ENCODE data around the gene KLHL3.

KLHL3 gene

GRCh38 chr5:137611011-137611580 lies 124.8 kb downstream of the KLHL3 start:
- DNase-seq (ENCODE audit: low spot score) = no peak

GRCh38 chr5:137610598-137610997 lies 125.3 kb downstream of the KLHL3 start:
- DNase-seq (ENCODE audit: low spot score) = no peak

GRCh38 chr5:137609127-137609526 lies 126.8 kb downstream of the KLHL3 start:
- DNase-seq (ENCODE audit: low spot score) = no peak

- no peak for DNase-seq (ENCODE audit: low spot score)
These were observed 128.1 kb downstream of the KLHL3 start for GRCh38 chr5:137607771-137608170.

GRCh38 chr5:137606401-137606800 lies 129.5 kb downstream of the KLHL3 start:
- DNase-seq (ENCODE audit: low spot score) = no peak

GRCh38 chr5:137605411-137605810 lies 130.5 kb downstream of the KLHL3 start:
- DNase-seq (ENCODE audit: low spot score) = no peak

GRCh38 chr5:137604348-137605095 lies 131.4 kb downstream of the KLHL3 start:
- no peak for DNase-seq (ENCODE audit: low spot score)

GRCh38 chr5:137603891-137604290 lies 132.0 kb downstream of the KLHL3 start:
- DNase-seq (ENCODE audit: low spot score) = no peak

GRCh38 chr5:137603356-137603755 lies 132.5 kb downstream of the KLHL3 start:
- no peak for DNase-seq (ENCODE audit: low spot score)

- DNase-seq (ENCODE audit: low spot score) = no peak
These were observed 133.1 kb downstream of the KLHL3 start for GRCh38 chr5:137602721-137603273.

- DNase-seq (ENCODE audit: low spot score) = no peak
These were observed 135.0 kb downstream of the KLHL3 start for GRCh38 chr5:137600721-137601360.

GRCh38 chr5:137599457-137599856 lies 136.4 kb downstream of the KLHL3 start:
- DNase-seq (ENCODE audit: low spot score) = no peak

- DNase-seq (ENCODE audit: low spot score) = no peak
These were observed 137.5 kb downstream of the KLHL3 start for GRCh38 chr5:137598399-137598798.

- DNase-seq (ENCODE audit: low spot score) = no peak
These were observed 138.9 kb downstream of the KLHL3 start for GRCh38 chr5:137596941-137597340.

- DNase-seq (ENCODE audit: low spot score) = no peak
These were observed 140.4 kb downstream of the KLHL3 start for GRCh38 chr5:137595396-137596079.

- no peak for DNase-seq (ENCODE audit: low spot score)
These were observed 141.2 kb downstream of the KLHL3 start for GRCh38 chr5:137594717-137595116.

GRCh38 chr5:137592317-137592716 lies 143.6 kb downstream of the KLHL3 start:
- DNase-seq (ENCODE audit: low spot score) = no peak

- no peak for DNase-seq (ENCODE audit: low spot score)
These were observed 146.7 kb downstream of the KLHL3 start for GRCh38 chr5:137589185-137589584.

GRCh38 chr5:137587919-137588318 lies 148.0 kb downstream of the KLHL3 start:
- no peak for DNase-seq (ENCODE audit: low spot score)

GRCh38 chr5:137584262-137584661 lies 151.6 kb downstream of the KLHL3 start:
- no peak for DNase-seq (ENCODE audit: low spot score)

- no peak for DNase-seq (ENCODE audit: low spot score)
These were observed 152.8 kb downstream of the KLHL3 start for GRCh38 chr5:137583129-137583528.

GRCh38 chr5:137582218-137582617 lies 153.7 kb downstream of the KLHL3 start:
- DNase-seq (ENCODE audit: low spot score) = no peak

- no peak for DNase-seq (ENCODE audit: low spot score)
These were observed 154.1 kb downstream of the KLHL3 start for GRCh38 chr5:137581776-137582175.

Data from germinal center (tissue), 1 donor.